HG03280 (cell line): ENCODE results near the gene CALCOCO1.

Source experiments
- ATAC-seq: cut with Tn5 transposase; IDR thresholded peaks from one replicate; pipeline ENCODE4 v1.9.1; 2021; ENCODE audit warnings: mild to moderate bottlenecking, moderate library complexity; ENCODE audit not compliant: unreplicated experiment

Gene CALCOCO1

DNA sequence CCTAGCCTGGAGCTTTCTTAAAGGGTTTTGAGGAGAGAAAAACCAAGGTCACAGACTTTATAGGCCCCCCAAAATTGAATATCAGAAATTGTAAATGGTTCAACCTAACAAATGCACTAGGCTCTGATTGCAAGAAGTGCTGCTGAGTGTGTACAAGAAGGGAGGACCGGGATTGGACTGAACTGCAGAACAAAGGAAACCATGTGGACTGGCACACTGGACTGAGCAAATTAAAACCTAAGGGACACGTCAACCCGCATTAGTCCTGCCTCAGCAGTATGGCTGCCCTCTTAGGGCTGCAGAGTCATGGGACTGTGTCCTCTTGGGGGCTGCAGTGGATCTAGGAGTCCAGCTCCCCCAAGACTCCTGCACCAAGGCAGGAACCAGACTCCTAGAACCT lies 25.4 kb upstream of the CALCOCO1 start:
- no peak for ATAC-seq

DNA sequence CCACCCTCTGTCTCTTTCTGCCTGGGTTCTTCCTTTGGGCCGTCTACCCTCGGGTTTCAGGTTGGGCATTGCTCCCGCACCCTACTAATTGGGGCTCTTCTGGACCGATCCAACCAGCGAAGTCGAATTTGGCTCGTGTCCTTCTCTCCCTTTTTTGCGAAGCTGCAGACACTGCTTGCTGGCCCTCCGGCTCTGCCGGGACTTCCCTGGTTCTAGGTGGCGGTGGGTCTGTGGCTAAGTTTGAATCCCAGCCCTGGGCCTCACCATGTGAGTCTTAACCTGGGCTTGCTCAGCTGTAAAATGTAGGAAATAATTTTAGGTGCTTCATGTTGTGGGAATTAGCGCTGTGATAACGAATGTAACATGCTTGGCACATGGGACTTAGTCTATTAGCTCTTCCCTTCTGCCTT lies 24.9 kb upstream of the CALCOCO1 start:
- no peak for ATAC-seq

DNA sequence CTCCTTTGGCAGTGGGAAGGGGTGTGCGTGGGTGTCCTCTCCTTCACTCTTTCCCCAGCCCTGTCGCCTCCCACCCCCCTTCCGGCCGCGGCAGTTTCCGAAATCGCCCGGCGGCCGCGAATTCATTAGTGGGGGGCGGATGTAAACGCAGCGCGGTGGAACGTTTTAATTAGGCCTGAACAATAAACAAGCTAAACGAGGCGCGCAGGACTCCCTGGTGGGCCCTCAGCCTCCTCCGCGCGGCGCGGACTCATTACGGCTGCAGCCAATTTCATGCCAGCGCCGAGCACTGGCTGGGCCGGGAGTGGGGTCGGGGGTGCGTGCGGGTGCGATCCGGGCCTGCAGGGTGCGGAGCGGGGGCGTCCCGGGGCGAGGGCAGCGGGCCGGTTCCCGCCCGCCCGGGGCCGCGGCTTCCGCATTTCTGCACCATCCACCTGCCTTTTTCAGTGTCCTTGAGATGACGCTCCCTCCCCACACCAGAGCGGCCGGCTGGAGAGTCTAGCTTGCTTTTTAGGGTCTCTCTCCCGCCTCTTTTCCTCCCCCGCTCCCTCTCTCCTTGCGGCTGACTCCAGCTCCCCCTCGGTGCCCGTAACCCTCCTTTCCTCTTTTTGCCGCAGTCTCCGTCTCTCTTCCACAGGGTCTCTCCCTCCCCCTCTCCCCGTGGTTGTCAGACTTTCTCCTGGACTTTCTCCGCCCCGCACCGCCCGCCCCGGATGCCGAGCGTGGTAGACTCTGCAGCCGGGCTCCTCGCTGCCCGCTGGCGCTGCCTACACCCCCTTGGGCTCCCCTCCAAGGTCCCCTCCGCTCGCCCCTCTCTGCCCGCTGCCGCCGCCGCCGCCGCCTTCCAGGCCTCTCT lies 24.3 kb upstream of the CALCOCO1 start, which contains the start of gene CISTR:
CISTR (minus strand) TSS at position 644 of the 856 bp plus-strand sequence.
- ATAC-seq, result no peak

DNA sequence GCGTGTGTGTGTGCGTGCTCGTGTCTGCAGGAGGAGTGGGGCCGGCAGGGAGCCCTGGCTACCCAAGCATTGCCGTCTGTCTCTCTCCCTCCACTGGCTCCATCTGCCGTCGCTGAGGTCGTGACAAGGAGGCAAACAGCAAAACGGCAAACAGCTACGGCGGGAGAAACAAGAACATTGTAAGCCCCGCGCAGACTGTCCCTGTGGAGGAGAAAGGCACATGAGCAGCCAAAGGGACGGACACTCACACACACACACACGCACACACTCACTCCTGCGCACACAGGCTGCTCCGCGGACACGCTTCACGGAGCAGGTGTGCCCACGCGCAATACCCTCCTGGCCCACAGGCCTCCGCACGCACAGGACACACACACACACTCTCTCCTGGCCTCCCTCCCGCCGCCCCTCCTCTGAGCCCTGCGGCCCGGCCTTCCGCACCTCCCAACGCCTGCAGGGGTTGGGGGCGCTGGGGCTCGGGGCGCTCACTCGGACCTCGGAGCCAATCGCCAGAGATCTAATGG lies 23.6 kb upstream of the CALCOCO1 start:
- ATAC-seq, result no peak

DNA sequence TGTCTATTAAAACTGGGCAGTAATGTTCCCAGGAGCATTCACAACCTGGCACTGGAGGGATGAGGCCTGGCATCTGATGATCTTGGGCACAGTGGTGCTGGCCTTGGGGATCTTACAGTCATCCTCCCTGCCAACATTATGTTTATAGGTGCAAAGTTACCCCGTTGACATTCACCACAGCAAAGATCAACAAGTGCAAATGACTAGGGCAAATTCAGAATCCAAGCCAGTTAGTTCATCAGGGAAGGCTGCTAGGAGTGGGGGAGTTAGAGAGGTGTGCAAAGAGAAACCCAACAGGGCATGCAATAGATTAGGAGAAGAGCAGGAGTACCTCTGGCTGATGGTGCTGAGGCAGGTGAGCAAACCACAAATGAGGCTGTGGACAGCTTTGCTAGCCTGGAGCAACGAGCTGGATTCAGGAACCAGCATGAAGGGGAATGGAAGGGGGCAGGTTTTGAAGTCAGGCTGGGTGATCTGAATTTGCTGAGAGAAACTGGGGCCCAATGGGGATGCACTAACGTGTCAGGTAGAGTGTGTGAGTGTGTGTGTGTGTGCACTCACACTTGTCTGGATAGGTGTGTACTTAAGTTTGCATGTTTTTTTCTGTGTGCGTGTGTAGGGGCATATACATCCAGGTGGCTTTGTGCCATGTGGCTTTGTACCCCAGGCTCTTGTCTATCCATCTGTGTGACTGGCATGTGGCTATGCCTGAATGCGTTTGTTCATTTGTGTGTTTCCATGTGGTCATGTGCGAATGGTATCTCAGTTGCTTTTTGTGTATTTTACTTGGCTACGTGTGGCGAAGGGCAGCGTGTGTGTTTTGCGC lies 22.9 kb upstream of the CALCOCO1 start:
- no peak for ATAC-seq

DNA sequence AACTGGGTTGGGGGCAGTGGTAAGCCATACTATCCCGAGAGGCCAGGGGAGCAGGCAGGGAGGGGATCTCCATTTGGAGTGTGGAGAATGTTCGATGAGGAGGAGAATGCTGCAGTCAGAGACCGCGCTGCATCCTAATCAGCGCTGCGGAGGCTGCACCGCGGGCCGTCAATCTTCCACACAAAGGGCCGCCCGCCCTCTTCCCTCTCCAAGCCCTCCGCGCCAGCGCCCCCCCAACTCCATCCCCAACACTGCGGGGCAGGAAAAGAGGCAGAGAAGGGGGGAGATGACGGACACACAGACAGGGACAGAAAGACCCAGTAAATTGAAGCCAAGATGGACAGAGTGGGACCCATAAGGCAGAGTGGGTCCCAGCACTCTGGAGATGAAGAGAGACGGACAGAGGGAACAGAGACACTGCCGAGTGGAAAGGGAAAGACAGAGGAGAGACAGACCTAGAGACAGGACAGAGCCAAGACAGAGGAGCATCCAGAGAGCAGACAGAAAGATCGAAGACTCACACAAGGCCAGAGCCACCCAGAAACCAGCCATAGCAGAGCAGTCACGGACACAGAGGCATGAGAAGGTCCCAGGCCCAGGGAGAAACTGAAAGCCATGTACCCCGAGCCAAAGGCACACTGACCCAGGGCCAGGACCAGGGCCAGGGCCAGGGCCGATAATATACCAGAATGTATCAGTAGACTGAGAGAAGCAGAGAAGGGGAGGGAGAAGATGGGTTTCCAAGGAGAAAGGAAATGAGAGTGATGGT lies 21.0 kb upstream of the CALCOCO1 start:
- no peak for ATAC-seq

DNA sequence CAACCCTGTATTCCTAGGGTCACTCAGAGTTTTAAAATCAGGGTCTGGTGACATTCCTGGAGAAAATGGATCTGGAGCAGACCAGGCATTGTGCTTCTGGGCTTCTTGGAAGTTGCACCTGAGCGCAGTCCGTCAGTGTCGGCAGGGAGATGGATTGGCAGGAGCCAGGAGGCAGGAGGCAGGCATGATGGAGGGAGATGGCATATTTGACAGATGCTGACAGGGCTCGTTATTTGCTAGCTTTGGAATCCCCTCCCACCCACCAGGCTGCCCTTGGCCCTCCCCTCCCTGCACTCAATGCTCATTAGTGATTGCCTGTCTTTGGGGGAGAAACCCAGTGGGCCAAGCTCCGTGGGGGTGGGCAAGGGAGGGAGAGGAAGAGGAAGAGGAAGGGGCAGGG lies 19.8 kb upstream of the CALCOCO1 start:
- ATAC-seq, result no peak

DNA sequence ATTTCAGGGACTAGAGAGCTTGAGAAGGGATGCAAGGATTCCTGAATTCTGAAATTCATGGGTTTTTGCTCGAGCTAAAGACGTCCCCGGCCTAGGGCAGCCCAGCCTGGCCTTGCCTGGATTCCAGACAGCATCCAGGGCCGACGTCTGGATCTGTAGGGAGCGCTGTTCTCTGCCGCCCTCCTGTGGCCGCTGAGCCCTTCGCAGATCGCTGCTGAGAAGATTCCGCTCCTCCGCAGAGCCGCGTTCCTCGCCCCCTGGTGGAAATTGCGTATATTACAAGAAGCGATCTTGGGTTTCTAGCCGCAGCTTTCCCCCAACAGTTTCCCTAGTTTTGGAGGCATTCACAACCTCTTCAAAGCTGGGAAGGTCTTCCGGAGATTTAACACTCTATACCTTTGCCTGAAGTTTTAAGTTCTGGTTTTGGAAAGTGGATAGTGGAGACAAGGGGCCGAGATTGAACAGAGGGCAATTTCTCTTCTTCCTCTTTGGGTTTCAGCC lies 19.4 kb upstream of the CALCOCO1 start:
- ATAC-seq, result peak; percentile 54

DNA sequence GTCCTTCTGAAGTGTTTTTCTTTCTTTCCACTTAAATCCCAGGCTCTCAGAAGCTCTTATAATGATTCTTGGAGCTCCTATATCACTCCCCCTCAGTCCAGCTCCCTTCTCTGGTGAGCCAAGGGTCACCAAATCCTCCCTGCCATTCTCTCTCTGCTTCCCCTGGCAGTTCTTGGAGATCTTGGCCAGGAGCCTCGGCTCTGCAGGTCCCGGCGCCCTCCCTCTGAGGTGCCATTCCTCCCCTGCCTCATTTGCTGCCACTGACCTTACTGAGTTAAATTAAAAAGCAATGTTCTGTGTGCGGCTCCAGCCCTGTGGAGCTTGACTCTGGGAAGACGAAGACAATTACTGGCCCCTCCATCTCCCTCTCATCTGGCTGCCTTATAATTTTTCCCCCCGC lies 17.5 kb upstream of the CALCOCO1 start:
- ATAC-seq, result no peak

DNA sequence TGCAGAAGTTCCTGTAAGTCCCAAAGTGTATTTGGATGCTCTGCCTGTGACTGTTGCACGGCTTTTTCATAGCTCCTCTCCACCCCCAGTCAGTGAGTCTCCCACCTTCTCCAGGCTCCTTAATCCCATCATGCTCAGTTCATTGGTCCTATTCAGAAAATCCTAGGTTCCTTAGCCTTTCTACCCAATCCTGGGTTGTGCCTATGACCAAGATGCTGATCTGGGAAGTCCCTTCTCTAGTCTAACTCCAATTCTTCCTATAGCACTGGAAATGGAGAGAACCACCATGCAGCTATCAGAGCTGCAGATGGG lies 16.8 kb upstream of the CALCOCO1 start:
- no peak for ATAC-seq

DNA sequence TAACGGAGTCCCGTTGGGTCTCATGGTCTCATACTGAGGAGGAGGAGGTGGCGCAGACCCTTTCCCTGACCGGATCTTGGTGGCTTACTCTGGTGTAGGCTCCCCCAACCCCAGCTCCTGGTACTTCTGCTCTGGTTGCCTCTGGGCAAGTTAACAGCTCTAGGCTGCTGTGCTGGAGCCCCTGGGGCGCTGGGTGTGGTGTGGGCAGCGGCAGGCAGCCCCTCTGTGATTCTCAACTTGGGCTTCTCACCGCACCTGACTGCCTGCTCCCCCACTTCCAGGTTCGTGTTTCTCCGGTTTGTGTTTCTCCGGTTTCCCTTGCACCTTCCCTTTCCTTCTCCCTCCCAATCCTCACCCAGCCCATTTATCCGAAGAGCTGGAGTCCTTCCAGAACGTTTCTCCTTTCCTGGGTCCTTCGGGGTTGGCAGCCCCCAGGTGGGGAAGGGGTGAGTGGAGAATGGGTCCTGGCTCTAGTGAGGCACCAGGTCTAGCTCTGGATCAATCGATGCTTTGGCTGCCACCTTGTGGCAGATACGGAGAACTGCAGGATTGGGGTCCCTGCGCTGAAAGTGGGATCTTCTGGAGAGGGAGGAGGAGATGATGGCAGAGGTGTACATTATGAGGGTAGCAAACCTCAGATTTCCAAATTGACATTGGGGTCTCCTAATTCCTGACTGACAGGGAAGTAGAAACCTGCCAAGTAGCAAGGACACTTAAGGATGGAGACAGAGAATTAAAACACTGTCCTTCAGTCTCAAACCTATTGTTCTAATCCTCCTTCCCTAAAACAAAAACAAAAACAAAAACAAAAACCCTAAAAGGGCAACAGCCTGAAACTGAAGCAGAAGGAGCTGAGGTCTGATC lies 16.2 kb upstream of the CALCOCO1 start:
- peak; percentile 51 for ATAC-seq

DNA sequence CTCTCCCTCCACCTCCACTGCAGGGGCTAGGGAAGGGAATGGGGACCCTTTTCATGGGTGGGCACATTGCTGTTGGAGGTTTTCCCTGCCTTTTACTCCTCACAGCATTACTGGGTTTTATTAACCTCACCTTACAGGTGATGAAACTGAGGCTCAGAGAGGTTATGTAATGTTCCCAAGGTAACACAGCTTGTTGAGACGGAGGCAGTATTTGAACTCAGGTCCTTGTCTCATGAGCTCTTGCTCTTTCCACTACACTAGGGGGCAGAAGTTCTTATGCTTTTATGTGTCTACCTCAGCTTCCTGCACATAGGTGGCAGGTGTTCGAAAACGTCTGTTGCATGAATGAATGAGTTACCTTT lies 12.9 kb upstream of the CALCOCO1 start:
- ATAC-seq, result no peak

DNA sequence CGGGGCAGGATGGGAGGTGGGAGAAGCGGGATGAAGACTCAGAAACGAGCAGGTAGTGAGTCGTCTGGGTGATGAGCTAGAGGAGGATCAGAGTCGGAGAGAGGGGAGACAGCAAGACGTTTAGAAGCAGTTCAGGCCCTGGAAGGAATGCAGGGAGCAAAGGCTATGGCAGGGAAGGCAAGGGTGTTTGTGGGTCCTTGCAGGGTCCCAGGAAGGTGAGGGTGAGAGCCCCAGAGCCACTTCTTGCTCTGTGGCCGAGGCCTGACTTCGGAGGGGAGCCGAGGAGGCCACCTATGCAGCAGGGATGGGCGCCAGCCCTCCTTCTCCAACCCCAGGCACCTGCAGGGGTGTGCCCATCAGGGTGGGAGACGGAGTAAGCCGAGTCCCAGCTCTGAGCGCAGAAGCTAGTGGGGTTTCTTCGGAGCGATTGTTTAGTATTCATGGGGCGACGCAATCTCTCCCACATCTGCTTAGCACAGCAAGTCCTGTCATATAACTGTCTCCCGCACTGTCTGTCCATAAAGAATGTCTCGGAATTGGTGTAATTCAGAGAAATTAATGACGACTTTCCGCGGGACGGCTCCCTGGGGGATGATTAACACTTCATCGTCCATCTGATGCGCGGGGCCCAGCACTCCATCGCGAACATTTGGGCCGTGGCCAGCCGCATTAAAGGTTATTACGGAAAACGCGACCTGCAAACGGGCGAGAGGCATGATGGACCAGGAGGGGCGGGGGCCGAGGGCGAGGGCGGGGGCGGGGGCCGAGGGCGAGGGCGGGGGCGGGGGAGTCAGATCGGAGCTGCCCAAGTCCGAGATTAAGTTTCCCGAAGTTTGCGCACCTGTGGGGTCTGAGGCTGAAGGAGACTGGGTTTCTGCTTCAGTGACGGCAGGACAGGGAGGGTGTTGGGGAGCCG lies 12.2 kb upstream of the CALCOCO1 start:
- no peak for ATAC-seq

DNA sequence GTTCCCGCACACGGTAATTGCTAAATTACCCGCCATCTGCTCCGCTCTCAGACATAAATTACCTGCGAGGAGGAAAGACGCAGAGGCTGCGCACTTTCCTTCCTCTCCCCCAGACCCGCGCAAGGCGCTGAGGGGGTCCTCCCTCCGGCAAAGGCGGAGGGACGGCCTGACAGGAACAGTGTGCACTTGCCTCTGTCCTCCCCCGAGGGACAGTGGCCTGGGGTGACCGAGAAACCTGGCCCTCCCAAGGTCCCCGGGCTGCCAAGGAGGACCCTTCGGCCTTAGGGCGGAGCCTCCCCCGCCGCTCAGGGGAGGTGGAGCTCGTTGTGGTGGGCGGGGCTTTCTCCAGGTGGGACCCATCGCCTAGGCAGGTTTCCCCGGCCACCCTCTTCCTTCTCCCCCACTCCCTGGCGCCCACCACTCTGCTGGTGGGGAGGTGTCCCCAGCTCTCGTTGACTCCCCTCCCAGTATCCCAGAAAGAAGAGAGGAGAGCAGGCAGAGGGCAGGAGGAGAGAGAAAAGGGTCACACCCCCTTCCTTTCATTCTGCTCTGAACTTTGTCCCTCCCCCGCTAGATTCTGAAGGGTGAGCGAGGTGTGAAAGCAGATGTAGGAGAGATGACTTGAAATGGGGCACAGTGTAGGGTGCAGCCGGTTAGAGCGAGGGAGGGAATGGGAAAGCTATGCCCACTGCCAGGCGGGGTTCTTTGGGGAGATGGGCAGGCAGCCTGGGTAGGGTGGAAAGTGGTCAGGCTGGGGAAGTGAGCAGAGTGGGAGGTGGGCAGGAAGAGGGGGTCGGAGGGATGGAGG lies 11.4 kb upstream of the CALCOCO1 start:
- no peak for ATAC-seq

DNA sequence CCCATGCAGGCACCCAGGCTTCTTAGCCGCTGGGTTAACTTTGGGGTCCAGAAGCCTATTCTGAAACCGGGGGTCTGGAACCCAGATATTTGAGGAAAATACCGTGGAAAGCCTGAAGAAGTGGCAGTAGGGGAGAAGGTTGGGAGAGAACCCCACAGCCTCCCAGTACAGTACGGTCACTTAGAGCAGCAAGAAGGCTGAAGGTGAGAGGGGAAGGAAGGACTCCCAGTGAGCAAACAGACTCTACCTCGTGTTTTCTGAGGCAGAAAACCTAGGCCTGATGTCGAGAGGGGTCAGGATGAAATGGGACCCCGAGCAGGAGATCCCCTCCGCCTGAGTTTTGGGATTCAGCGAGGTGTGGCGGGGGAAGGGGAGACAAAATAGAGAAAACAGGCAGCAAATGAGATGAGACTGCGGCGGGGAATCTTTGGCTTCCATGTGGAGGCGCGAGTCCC lies 10.7 kb upstream of the CALCOCO1 start:
- no peak for ATAC-seq

DNA sequence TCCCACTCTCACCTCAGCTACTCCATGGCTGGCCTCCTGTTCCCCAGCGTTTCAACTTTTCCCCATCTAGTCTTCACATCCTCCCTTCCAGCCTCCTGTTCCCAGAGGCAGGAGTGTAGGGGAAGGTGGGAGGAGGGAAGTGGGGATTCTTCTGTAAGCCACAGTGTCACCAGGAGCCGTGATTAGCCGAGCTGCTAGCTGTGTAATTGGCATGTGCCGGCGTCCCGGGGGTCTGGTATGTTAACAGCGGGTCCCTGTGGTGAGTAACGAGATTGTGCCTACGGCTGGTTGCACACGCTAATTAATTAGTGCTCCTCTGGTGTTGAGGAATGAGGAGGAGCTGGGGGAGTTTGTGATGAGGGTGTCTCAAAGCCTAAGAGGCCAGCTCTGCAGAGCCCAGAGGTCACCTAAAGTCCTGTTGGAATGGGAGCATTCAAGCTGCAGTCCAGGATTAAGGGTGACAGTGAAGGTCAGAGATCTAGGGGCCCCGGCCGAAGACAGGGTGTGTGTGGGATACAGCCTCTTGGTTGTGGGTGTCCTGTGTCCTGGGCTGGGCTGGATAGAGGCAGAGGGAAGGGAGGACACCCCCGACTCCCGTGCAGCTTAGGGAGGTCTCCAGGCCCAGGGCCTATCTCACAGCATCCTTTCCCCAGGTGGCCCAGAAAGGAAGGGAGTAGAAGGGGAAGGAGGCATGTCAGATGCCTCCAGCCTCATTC lies 10.0 kb upstream of the CALCOCO1 start:
- no peak for ATAC-seq

DNA sequence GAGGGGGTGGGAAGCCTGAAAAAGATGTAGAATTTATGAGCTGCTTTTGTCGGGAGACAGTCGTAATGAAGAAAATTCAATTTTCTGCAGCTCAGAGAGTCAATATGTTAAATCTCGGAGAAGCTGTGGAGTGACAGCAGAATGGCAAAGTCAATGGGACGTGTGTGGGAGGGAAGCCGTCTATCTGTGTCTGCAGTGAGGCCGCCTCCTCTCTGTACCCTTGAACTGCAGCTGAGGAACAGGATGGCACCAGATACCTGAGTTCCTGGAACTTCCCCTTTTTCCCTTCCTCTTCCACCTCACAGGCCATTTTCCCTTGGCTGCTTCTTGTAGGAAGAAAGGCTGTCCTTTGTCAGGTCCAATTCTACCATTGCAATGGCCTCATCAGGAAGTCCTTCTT lies 9.3 kb upstream of the CALCOCO1 start:
- ATAC-seq, result no peak

DNA sequence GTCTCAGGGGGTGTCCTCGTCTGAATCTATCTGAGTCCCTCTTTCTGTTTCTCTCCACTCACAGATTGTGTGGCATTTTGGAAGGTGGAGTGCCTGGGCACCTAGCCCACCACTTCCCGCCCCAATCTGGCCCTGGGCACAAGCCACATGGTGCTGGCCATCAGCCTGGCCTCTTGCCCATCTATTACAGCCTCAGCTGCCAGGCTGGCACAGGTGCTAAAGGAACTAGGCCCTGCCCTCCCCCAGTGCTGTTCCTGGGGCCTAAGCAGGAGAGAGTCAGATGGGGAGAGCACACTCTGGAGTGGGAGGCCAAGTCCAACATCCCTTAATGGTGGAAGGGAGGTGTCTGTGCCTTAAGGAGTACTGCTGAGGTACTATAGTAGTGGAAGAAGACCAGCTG lies 8.3 kb upstream of the CALCOCO1 start:
- no peak for ATAC-seq
